Neural progenitor cell (in vitro differentiated cells): ENCODE results near the gene TARBP1. TPM values are rescaled to one million over a fixed set of nuclear protein-coding genes. Genes with fewer than 3 reads are reported as not detected.

Experiments
- DNase-seq: peaks from one replicate; pipeline ENCODE4 v3.0.0-alpha.2; 2016; ENCODE audit warnings: low spot score
- H2AFZ ChIP-seq: fragments of 200-600 bp; sonication (generic); replicated peaks from 2 replicates; pipeline ENCODE4 v1.6.1; 2016; ENCODE audit warnings: antibody characterized with exemption
- H3F3A ChIP-seq: fragments of 200-600 bp; sonication (generic); 2 replicates; pipeline ENCODE4 v1.6.1; 2016; ENCODE audit warnings: antibody characterized with exemption, low read depth
- H3K27ac ChIP-seq: fragments of 200-600 bp; sonication (generic); 2 replicates; pipeline ENCODE4 v1.5.1; 2016; ENCODE audit warnings: mild to moderate bottlenecking
- H3K27me3 ChIP-seq: fragments of 200-600 bp; sonication (generic); 2 replicates; pipeline ENCODE4 v1.6.1; 2016; ENCODE audit warnings: mild to moderate bottlenecking, moderate library complexity
- H3K36me3 ChIP-seq: fragments of 200-600 bp; sonication (generic); 2 replicates; pipeline ENCODE4 v1.5.1; 2016
- H3K4me1 ChIP-seq: fragments of 200-600 bp; sonication (generic); 2 replicates; pipeline ENCODE4 v1.6.1; 2016; ENCODE audit warnings: mixed run types
- H3K4me2 ChIP-seq: fragments of 200-600 bp; sonication (generic); 2 replicates; pipeline ENCODE4 v1.6.1; 2016
- H3K4me3 ChIP-seq: fragments of 200-600 bp; sonication (generic); 2 replicates; pipeline ENCODE4 v1.5.1; 2016
- H3K79me2 ChIP-seq: fragments of 200-600 bp; sonication (generic); 2 replicates; pipeline ENCODE4 v1.6.1; 2016; ENCODE audit warnings: low read depth
- H3K9ac ChIP-seq: fragments of 200-600 bp; sonication (generic); 2 replicates; pipeline ENCODE4 v1.6.1; 2016
- H3K9me3 ChIP-seq: fragments of 200-600 bp; sonication (generic); 2 replicates; pipeline ENCODE4 v1.5.1; 2016; ENCODE audit warnings: low read depth
- H4K20me1 ChIP-seq: fragments of 200-600 bp; sonication (generic); 2 replicates; pipeline ENCODE4 v1.6.1; 2016; ENCODE audit warnings: low read depth
- H3K27ac Mint-ChIP-seq: 3 replicates; pipeline ENCODE4 v1.8.0; 2021; ENCODE audit warnings: mixed read lengths
- H3K27me3 Mint-ChIP-seq: 2 replicates; pipeline ENCODE4 v1.8.0; 2022; ENCODE audit warnings: low read depth, mild to moderate bottlenecking, inconsistent platforms, moderate library complexity, mixed read lengths; ENCODE audit not compliant: insufficient read depth
- H3K36me3 Mint-ChIP-seq: 3 replicates; pipeline ENCODE4 v1.8.0; 2021; ENCODE audit warnings: mixed read lengths
- H3K4me1 Mint-ChIP-seq: 3 replicates; pipeline ENCODE4 v1.8.0; 2021; ENCODE audit warnings: mixed read lengths
- H3K4me3 Mint-ChIP-seq: 3 replicates; pipeline ENCODE4 v1.8.0; 2021; ENCODE audit warnings: mild to moderate bottlenecking, moderate library complexity, mixed read lengths
- H3K9me3 Mint-ChIP-seq: 3 replicates; pipeline ENCODE4 v1.8.0; 2020; ENCODE audit warnings: mixed read lengths
- EZH2 ChIP-seq: fragments of 200-600 bp; sonication (generic); IDR thresholded peaks from 2 replicates; pipeline ENCODE4 v1.6.1; 2017; ENCODE audit warnings: antibody characterized with exemption, mild to moderate bottlenecking, moderate library complexity
- EZH2phosphoT487 ChIP-seq: fragments of 200-600 bp; sonication (generic); IDR thresholded peaks from 2 replicates; pipeline ENCODE4 v1.6.1; 2017; ENCODE audit warnings: antibody characterized with exemption
- total RNA-seq: library from RNA; depleted of rRNA; stranded (reverse); fragments of >200 nt; gene quantifications from 2 replicates; pipeline ENCODE4 v1.2.3, GENCODE V29; 2015; ENCODE audit warnings: low replicate concordance
- TF ChIP-seq, protein P1 (sequence below): fragments of 200-600 bp; sonication (generic); IDR thresholded peaks from 2 replicates; pipeline ENCODE4 v1.5.1; 2017; ENCODE audit warnings: antibody characterized with exemption, mild to moderate bottlenecking

TARBP1 gene
- 60.1 and 99.0 TPM in 2 replicates for total RNA-seq

- Histone ChIP-seq H3K36me3 (no peaks in the 10 kb centered on the region), H3K4me2 (peak within 1 kb of the TSS; percentile 89), H4K20me1 (peaks cover 18% of the 10 kb centered on the region), H3K9me3 (no peaks in the 10 kb centered on the region), H3K4me3 (peak within 1 kb of the TSS; percentile 78), H3K9ac (no peak within 1 kb of the TSS), H3K79me2 (peaks cover 43% of the 10 kb centered on the region), H3F3A (peaks cover 5% of the 10 kb centered on the region), H3K27ac (no peak within 1 kb of the TSS), H2AFZ (peak within 1 kb of the TSS; percentile 95), H3K4me1 (peaks cover 26% of the 10 kb centered on the region), H3K27me3 (peaks cover 18% of the 10 kb centered on the region)
- Mint-ChIP-seq H3K4me3 (peak within 1 kb of the TSS; percentile 91), H3K36me3 (no peaks in the 10 kb centered on the region), H3K4me1 (peaks cover 14% of the 10 kb centered on the region), H3K27ac (no peak within 1 kb of the TSS), H3K9me3 (no peaks in the 10 kb centered on the region), H3K27me3 (peaks cover 2% of the 10 kb centered on the region)
- DNase-seq: peak; percentile 90
- TF ChIP-seq EZH2 (no peak), EZH2phosphoT487 (no peak)
- TF ChIP-seq, protein P1, sequence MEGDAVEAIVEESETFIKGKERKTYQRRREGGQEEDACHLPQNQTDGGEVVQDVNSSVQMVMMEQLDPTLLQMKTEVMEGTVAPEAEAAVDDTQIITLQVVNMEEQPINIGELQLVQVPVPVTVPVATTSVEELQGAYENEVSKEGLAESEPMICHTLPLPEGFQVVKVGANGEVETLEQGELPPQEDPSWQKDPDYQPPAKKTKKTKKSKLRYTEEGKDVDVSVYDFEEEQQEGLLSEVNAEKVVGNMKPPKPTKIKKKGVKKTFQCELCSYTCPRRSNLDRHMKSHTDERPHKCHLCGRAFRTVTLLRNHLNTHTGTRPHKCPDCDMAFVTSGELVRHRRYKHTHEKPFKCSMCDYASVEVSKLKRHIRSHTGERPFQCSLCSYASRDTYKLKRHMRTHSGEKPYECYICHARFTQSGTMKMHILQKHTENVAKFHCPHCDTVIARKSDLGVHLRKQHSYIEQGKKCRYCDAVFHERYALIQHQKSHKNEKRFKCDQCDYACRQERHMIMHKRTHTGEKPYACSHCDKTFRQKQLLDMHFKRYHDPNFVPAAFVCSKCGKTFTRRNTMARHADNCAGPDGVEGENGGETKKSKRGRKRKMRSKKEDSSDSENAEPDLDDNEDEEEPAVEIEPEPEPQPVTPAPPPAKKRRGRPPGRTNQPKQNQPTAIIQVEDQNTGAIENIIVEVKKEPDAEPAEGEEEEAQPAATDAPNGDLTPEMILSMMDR: no peak
Measured at GRCh38 chr1:234478481-234479309, at the start of gene TARBP1. TSS of gene TARBP1 (minus strand) at chr1:234479179. CDS start at chr1:234479103, 76 bp downstream.

DNA sequence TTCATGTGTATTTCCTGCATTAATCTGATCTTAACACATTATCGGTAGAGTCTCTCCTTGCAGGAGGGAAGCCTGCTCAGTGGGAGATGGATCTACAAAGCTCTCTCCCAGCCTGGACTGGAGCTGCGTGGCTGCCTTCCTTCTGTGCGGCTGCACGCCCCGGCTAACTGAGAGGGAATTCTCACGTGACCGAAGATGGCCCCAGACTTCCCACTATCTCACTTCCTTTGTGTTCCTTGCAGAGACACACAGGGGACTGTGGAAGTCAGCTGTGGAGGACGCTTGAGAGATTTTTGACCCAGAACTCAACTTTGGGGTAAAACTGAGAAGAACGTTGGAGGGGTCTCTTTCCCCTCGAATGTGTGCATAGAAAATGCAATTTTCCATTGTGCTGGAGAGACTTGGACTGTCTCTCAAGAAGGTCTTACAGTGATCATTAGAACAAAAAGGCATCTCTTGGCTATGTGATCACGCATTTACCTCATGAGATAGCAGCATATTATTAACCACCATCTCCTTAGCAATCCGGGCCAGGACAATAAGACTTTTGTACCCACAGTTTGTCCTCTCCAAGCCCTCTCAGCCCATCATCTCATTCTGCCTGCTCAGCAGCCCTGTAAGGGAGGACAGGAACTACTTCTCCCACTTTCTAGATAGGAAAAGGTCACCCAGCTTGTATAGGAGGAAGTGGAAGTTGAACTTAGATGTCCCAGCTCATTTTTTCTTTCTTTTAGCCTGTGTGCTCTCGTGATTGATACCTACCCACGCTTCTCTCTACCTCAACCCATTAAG, 49.3 kb upstream of the TARBP1 start:
- H4K20me1 ChIP-seq: peaks cover 2% of the 10 kb centered on the region
- no peaks in the 10 kb centered on the region for H3K9me3 ChIP-seq
- TF ChIP-seq EZH2 (no peak), EZH2phosphoT487 (no peak)
- TF ChIP-seq, protein P1: no peak
- H3K27ac Mint-ChIP-seq: peak overlapping the region; percentile 58
- peaks cover 33% of the 10 kb centered on the region for H3K4me1 ChIP-seq
- H3K9ac ChIP-seq: no peak overlapping the region
- H3K27me3 Mint-ChIP-seq: no peaks in the 10 kb centered on the region
- no peak overlapping the region for H3K4me3 ChIP-seq
- no peaks in the 10 kb centered on the region for H3K27me3 ChIP-seq
- no peaks in the 10 kb centered on the region for H3K36me3 Mint-ChIP-seq
- H3K36me3 ChIP-seq: no peaks in the 10 kb centered on the region
- no peak overlapping the region for H3K4me2 ChIP-seq
- peaks cover 22% of the 10 kb centered on the region for H3F3A ChIP-seq
- peak overlapping the region; percentile 58 for H2AFZ ChIP-seq
- H3K27ac ChIP-seq: no peak overlapping the region
- H3K4me3 Mint-ChIP-seq: no peak overlapping the region
- peaks cover 61% of the 10 kb centered on the region for H3K4me1 Mint-ChIP-seq
- H3K9me3 Mint-ChIP-seq: no peaks in the 10 kb centered on the region
- H3K79me2 ChIP-seq: no peaks in the 10 kb centered on the region
- DNase-seq: no peak

DNA sequence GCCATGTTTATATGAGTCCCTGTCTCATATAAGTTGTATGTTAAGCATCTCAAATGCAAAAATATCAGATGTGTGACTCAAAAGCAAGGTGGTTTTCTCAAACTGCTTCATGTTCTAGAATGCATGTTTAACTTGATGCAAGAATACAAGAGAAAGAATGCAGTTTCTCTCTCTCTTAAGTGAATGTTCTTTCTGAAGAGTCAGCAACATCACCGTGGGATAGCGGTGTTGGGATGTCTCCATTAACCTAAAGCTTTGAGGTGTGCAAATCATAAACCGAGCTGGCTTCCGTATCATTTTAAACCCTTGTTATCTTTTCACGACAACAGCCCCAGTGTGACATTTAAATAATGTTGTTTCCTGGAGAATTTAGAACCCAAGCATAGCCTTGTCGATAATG, 48.4 kb upstream of the TARBP1 start:
- peaks cover 31% of the 10 kb centered on the region for H3F3A ChIP-seq
- no peak for TF ChIP-seq EZH2phosphoT487
- TF ChIP-seq EZH2: no peak
- TF ChIP-seq, protein P1: no peak
- no peaks in the 10 kb centered on the region for H3K79me2 ChIP-seq
- H4K20me1 ChIP-seq: peaks cover 4% of the 10 kb centered on the region
- no peak overlapping the region for H3K27ac ChIP-seq
- no peaks in the 10 kb centered on the region for H3K36me3 Mint-ChIP-seq
- peak overlapping the region; percentile 28 for H3K27ac Mint-ChIP-seq
- peaks cover 42% of the 10 kb centered on the region for H3K4me1 ChIP-seq
- no peaks in the 10 kb centered on the region for H3K27me3 Mint-ChIP-seq
- DNase-seq: no peak
- no peak overlapping the region for H3K4me3 ChIP-seq
- H3K9me3 ChIP-seq: no peaks in the 10 kb centered on the region
- H3K9me3 Mint-ChIP-seq: no peaks in the 10 kb centered on the region
- H3K9ac ChIP-seq: no peak overlapping the region
- no peak overlapping the region for H2AFZ ChIP-seq
- H3K4me2 ChIP-seq: no peak overlapping the region
- no peaks in the 10 kb centered on the region for H3K36me3 ChIP-seq
- no peak overlapping the region for H3K4me3 Mint-ChIP-seq
- no peaks in the 10 kb centered on the region for H3K27me3 ChIP-seq
- peaks cover 53% of the 10 kb centered on the region for H3K4me1 Mint-ChIP-seq
